ENCODE results near the gene LRRFIP2.

The LRRFIP2 gene

DNA sequence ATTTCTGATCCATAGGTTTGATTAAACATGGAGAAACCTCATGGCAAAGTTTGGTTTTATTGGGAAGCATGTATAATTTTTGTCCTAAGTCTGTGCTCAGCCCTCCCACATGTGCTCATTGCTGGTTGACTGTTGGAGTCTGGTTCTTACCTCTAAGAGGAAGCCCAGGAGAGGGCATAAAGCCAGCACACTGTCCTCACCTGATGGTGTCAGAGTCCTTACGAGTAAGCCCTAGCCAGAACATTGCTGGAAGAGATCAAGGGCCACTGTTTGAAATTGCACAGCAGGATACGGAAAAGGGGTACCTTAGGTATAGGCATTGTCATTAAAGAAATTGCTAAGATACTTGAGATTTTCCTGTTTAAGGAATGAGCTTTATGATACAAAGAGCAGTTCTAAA, 159.8 kb downstream of the LRRFIP2 start:
- no peak for DNase-seq
